Dedifferentiated amniotic fluid mesenchymal stem cell (primary cell): ENCODE measurements around the gene HNRNPA1.
A peak's percentile ranks its signal among the peaks of the same experiment; 100 is the strongest.
"Not testable (repeated sequence)": the region's sequence is repeated elsewhere in the genome, so short reads cannot be mapped to it uniquely, and the experiment has no call there.

Experiments
- DNase-seq: peaks from one replicate; pipeline ENCODE4 v3.0.0-alpha.2; 2016; ENCODE audit errors: extremely low spot score

Gene HNRNPA1

GRCh38 chr12:54298904-54299303 is 18.4 kb downstream of the HNRNPA1 start:
- no peak for DNase-seq

DNA sequence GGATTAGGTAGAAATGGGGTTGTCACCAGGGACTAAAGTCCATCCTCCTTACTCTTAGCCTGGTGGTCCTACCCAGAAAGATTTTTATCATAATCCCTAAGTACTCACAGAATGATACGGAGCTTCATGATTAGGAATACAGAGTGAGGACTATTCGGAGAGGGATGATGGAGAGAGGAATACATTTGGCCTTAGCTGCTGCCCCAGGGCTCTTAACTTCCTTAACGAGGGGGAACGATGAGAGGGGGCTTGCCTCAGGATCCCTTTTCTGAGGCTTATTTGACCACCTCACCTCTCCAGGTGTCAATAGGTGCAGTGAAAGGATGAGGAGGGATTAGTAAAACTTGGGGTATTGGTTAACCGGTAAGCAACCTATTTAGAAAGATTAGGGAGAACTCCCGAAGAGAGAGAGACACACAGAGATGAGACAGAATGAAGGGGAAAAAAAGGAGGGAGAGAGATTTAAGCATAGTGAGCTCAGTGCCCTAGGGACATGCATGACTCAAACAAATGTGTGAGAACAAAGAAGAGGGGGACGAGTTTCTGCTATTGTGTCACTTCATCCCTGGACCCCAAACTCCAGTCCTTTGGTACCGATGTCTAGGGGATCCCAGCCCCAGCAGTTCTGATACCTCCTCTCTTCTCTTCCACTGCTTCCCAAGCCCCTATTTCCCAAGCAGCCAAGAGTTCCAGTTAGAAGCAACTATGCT is 19.1 kb downstream of the HNRNPA1 start:
- DNase-seq, result no peak

- DNase-seq, result no peak
Observed at GRCh38 chr12:54300225-54300731, 19.8 kb downstream of the HNRNPA1 start.

DNA sequence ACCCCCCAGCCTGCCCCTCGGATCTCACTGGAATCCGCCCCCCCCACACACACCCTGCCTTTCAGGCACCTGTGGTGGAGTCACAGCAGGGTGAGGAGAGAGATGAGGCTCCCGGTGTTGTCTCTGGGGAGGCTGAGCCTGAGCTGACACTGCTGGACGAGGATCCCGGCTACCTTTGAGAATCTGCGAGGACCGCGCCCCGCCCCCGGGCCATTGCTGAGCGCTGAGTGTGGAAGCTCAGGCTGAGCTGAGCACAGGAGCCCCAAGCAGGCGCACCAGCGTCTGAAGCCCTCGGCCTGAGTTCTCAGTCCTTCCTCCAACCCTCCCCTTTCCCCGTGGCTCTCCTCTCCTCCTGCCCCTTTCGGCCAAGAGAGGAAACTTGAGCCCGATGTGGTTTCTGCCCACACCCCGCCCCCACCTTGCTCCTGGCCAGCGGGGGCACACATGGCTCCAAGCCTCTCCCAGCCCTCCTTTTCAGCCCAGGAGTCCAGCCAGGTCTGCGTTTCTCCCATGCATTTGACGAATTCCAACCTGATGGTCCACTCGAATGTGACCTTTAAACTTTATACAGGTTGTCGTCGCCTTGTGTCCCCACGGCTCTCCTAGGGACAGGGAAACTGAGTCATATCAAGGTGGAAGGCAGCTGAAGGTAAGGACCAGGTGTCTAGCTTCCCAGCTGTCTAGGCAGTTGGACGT is 20.4 kb downstream of the HNRNPA1 start, which contains the start of gene NFE2:
TSS of gene NFE2 (minus strand) at position 284 of the 696 bp plus-strand sequence. CDS start 5,767 bp downstream, outside the sequence.
- peak; percentile 55 for DNase-seq

- DNase-seq, result no peak
Observed at GRCh38 chr12:54301428-54302048, 21.0 kb downstream of the HNRNPA1 start.

GRCh38 chr12:54303640-54304039 is 23.1 kb downstream of the HNRNPA1 start:
- DNase-seq, result no peak

DNA sequence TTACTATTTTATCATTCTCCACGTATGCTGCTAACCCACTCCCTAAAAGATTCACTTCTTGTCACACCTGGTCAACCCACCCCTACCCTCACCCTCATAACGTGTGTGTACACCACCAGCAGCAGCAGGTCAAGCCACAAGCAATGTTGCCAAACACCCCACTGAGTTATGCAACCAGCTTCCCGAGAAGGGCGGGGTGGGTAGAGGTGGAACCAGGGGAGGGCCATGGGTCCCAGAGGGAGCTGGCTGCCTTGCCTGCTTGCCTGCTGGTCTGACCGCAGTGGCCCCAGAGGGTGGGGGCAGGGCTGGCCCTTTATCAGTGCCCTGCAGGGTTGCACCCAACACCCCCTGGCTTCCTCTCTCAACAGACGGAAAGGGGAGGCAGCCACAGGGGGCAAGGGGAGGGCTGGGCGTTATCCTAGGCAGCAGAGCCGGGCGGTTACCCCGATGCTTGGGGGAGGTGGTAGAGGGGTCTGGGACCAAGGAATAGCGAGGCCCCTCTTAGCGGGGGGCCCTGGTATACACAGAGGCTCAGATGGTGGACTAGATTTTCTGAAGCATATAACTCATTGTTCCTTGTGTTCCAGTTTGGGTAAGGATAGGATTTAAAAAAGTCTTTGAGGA is 23.8 kb downstream of the HNRNPA1 start:
- no peak for DNase-seq

DNA sequence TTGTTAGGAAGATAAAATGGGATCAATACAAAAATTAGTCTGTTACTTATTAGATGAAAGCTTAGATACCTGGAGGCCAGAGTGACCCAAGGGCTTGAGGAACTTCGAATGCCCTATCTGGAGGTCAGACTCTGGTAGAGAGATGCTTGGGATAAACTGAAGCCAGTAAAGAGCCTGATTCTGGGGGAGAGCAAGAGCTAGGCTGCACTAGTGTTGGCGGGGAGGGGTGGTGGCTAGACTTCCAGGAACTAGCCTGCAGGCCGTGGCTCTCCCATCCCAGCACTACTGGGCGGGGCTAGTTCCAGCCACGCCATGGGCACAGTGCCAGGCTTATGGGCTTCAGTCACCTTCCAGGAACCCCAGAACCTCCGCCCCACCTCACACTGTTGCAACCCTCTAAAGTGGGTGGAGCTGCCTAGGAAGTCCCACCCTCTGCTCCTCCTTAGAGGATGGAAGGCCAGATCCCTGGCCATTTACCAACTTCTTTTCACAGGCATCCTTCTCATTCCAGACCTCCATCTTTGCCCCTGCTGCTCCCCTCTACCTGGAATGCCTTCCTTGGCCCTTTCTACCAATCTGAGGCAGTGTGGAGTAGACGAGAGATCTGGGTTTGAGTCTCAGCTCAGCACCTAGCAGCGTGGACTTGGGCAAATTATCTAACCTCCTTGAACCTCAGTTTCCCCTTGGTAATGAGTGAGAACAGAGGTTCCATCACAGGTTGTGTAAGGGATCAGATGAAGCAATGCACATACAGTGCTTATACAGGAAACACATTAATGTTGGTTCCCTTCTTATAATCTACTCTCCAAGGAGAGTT is 26.6 kb downstream of the HNRNPA1 start:
- no peak for DNase-seq

GRCh38 chr12:54311051-54311450 is 30.5 kb downstream of the HNRNPA1 start:
- no peak for DNase-seq

DNA sequence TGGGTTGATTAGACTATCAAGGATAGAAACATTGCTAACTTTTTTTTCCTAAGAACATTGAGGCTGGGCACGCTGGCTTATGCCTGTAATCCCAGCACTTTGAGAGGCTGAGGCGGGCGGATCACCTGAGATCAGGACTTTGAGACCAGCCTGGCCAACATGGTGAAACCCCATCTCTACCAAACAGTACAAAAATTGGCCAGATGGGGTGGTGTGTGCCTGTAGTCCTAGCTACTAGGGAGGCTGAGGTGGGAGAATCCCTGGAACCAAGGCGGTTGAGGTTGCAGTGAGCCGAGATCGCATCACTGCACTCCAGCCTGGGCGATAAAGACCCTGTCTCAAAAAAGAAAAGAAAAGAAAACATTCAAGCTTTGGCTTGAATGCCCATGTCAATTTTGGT is 31.8 kb downstream of the HNRNPA1 start:
- DNase-seq, result not testable (repeated sequence)

- DNase-seq, result no peak
Observed at GRCh38 chr12:54321363-54321762, 40.8 kb downstream of the HNRNPA1 start.

- DNase-seq, result peak; percentile 100
Observed at GRCh38 chr12:54324617-54325441, 44.3 kb downstream of the HNRNPA1 start, which contains the start of gene COPZ1. COPZ1 (plus strand) TSS chr12:54325131; CDS start chr12:54325164, 33 bp downstream.

DNA sequence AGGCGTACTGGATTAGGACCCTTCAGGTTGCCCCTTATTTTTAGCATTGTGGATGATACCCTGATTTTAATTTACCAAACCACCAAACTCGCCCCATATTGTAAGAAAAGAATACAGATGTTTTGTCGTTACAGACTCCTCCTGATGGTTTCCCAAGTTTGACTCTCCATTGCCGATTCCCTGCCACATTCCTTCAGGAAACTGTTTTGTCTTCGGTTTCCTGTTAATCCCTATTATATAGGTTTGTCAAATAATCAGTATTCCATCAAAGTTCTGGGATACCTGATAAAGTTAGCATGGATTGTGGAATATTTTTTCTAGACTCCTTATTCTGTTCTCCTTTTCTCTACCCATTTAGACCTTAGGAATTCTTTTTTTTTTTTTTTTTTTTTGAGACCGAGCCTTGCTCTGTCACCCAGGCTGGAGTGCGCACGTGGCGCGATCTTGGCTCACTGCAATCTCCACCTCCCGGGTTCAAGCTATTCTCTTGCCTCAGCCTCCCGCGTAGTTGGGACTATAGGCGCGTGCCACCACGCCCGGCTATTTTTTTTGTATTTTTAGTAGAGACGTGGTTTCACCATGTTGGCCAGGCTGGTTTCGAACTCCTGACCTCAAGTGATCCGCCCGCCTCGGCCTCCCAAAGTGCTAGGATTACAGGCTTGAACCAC is 45.0 kb downstream of the HNRNPA1 start:
- DNase-seq, result not testable (repeated sequence)

DNA sequence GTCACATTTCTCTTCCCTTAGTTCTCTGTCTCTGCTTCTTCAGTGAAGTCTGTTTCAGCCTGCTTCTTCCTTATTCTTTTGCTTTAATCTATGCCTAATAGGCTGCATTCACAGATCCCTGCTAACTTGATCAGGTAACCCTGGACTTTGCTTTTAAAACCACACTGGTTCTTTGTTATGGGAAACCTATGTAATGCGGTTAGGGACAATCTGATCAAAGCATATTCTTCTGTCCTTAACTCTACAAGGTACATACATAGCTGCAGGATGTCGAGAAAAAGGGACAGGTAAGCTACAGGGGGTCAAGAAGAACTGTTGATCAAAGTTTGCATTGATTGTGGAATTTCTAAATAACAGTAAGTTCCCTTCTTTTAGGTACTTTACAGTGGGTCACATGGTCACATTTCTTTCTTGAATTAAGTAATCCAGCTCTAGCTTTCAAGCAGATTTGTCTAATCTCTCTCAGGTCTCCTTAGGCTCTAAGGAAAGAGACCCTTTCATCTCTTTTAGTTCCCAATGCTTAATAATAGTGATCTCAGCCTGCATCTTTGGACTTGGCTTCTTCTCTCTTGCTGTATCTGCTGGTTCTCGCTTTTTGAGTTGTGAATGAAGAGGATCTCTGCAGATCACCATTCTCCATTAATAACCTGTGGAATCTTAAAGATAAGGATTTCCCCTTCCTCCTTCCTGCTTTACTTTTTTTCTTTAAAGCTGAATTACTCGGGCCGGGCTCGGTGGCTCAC is 48.2 kb downstream of the HNRNPA1 start:
- no peak for DNase-seq

GRCh38 chr12:54329759-54330158 is 49.2 kb downstream of the HNRNPA1 start:
- DNase-seq, result no peak

DNA sequence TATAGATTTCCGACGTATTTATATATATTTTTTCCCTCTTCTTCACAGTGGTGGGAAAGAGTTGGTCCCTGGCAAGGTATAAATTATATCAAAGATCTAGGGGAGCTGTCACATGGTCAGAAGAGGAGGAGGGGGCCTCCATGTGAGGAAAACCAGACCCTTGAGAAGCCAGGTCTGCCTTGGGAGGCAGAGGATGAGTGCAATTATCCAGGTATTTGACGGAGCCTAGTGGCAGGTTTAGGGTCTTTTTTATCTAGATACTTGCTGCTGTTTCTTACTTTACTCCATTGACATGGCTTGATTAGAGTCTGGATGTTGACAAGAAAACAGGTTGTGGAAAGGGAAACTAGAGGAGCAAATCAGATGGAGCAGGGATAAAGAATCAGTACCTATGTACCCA is 49.9 kb downstream of the HNRNPA1 start:
- no peak for DNase-seq

- no peak for DNase-seq
Observed at GRCh38 chr12:54331461-54331860, 50.9 kb downstream of the HNRNPA1 start.

GRCh38 chr12:54333420-54334034 is 53.0 kb downstream of the HNRNPA1 start:
- no peak for DNase-seq
